Measurements from ENCODE around the gene GLIS1. TPM values are rescaled to one million over a fixed set of nuclear protein-coding genes. Genes with fewer than 3 reads are reported as not detected.
A peak's percentile ranks its signal among the peaks of the same experiment; 100 is the strongest.

GLIS1 gene
- total and polyA plus RNA-seq, 3 experiments from 2014 or later, result 0.18 TPM; not detected in 2

- H3K27ac ChIP-seq (ENCODE audit: low read depth, low read length), result no peak overlapping the region
- Mint-ChIP-seq H3K36me3 (no peaks in the 10 kb centered on the region), H3K27ac (peak overlapping the region in 7 of 8 donors; percentile 34 to 99 (median 91)), H3K9me3 (no peaks in the 10 kb centered on the region), H3K4me1 (peaks cover 51 to 62% (median 53%) of the 10 kb centered on the region in 3 donors), H3K27me3 (peaks cover 0 to 1% of the 10 kb centered on the region in 2 donors), H3K4me3 (peak overlapping the region in 5 of 7 donors; percentile 1 to 38 (median 6))
- no peaks in the 10 kb centered on the region for H3K9me3 ChIP-seq (ENCODE audit: low read length)
- ChIA-PET CTCF (interaction anchor here (1.2 to 1.4 kb wide), 2 partner anchors 9 to 17 kb away, joined by 3 to 4 read pairs; no protein-coding TSS in a partner anchor), POLR2A (no interaction called here)
- H3K4me3 ChIP-seq (ENCODE audit: low read length), result no peak overlapping the region
- peaks cover 47% of the 10 kb centered on the region for H3K4me1 ChIP-seq (ENCODE audit: insufficient read depth, low read length)
- DNase-seq, result no peak
- no peaks in the 10 kb centered on the region for H3K36me3 ChIP-seq (ENCODE audit: insufficient read depth, low read length)
- H3K27me3 ChIP-seq (ENCODE audit: insufficient read depth, low read length, poor library complexity, severe bottlenecking), result no peaks in the 10 kb centered on the region
Measured at GRCh38 chr1:53583868-53584776, 154.8 kb downstream of the GLIS1 start.

GRCh38 chr1:53583021-53583867 lies 155.7 kb downstream of the GLIS1 start:
- no peaks in the 10 kb centered on the region for H3K9me3 Mint-ChIP-seq
- no peaks in the 10 kb centered on the region for H3K9me3 ChIP-seq (ENCODE audit: low read length)
- H3K4me3 Mint-ChIP-seq, result peak overlapping the region in 3 of 7 donors; percentile 8 to 54 (median 16)
- H3K27ac Mint-ChIP-seq, result peak overlapping the region; percentile 11 to 96 (median 86)
- no peaks in the 10 kb centered on the region for H3K36me3 Mint-ChIP-seq
- DNase-seq, result no peak
- H3K27me3 Mint-ChIP-seq, result peaks cover 0 to 1% of the 10 kb centered on the region in 2 donors
- no peaks in the 10 kb centered on the region for H3K36me3 ChIP-seq (ENCODE audit: insufficient read depth, low read length)
- no peaks in the 10 kb centered on the region for H3K27me3 ChIP-seq (ENCODE audit: insufficient read depth, low read length, poor library complexity, severe bottlenecking)
- peaks cover 51 to 62% (median 53%) of the 10 kb centered on the region in 3 donors for H3K4me1 Mint-ChIP-seq
- ChIA-PET POLR2A (no interaction called here), CTCF (no interaction called here)
- H3K27ac ChIP-seq (ENCODE audit: low read depth, low read length), result no peak overlapping the region
- H3K4me3 ChIP-seq (ENCODE audit: low read length), result no peak overlapping the region
- peaks cover 47% of the 10 kb centered on the region for H3K4me1 ChIP-seq (ENCODE audit: insufficient read depth, low read length)

DNA sequence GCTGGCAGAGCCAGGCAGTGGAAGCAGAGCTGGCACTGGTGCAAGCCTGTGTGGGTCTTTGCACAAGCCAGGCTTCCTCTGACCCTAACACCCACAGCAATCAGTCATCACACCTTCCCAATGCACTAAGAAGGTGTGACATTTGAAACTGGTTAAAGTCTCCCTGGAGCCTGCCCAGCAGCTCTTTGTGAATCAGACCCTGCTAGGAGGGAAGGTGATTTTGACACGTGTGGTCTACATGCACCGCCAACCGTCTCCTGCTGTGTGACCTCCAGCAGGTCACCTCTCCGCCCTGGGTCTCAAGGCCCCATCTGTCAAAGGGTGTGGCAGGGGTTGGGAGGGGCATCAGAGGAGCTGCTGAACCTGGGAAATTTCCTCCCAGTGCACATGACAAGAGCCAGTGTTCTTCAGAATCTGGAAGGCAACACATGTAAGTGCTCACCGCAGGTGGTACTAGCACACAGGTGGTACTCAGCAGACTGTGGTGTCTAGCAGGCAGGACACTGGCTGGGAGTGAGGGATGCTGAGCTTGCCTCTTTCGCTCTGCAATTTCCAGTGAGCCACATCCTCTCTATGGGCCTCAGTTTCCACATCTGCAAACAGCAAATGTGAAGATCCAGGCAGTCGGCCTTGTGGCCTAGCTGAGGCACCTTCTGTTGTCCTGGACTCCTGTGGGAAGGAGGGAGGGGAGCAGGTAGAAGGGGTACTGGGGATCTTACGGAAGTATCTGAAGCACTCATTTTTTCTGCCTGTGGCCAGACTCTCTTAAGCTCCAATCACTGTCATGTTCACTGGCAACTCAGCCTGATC lies 156.5 kb downstream of the GLIS1 start:
- Mint-ChIP-seq H3K27ac (peak overlapping the region; percentile 52 to 96 (median 86)), H3K36me3 (no peaks in the 10 kb centered on the region), H3K4me1 (peaks cover 53 to 61% (median 54%) of the 10 kb centered on the region in 3 donors), H3K4me3 (peak overlapping the region; percentile 19 to 84 (median 44)), H3K9me3 (no peaks in the 10 kb centered on the region), H3K27me3 (no peaks in the 10 kb centered on the region)
- Histone ChIP-seq H3K27ac (ENCODE audit: low read depth, low read length) (no peak overlapping the region), H3K4me1 (ENCODE audit: insufficient read depth, low read length) (peaks cover 47% of the 10 kb centered on the region), H3K9me3 (ENCODE audit: low read length) (no peaks in the 10 kb centered on the region), H3K4me3 (ENCODE audit: low read length) (no peak overlapping the region), H3K27me3 (ENCODE audit: insufficient read depth, low read length, poor library complexity, severe bottlenecking) (no peaks in the 10 kb centered on the region), H3K36me3 (ENCODE audit: insufficient read depth, low read length) (no peaks in the 10 kb centered on the region)
- ChIA-PET CTCF (no interaction called here), POLR2A (interaction anchor here (0.7 kb wide), 1 partner anchor 18 kb away, joined by 4 read pairs; no protein-coding TSS in a partner anchor)
- DNase-seq, result peak in 4 of 5 donors; percentile 24 to 71 (median 55)

DNA sequence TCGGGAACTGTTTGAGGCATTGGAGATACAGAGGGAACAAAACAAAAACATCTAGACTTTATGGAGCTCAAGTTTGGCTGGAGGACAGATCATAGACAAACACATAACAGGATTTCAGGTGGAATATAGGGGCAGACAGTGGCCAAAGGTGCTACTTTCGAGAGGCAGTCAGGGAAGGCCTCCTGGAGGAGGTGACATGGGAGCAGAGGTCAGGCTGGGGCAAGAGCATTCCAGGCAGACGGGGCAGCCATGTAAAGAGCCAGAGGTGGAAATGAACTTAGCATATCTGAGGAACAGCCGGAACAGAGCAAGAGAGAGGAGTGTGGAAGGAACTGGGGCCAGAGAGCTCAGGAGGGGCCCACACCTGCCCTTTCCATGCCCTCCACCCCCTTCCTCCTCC lies 157.5 kb downstream of the GLIS1 start:
- H3K4me1 Mint-ChIP-seq, result peaks cover 51 to 63% (median 60%) of the 10 kb centered on the region in 3 donors
- no peaks in the 10 kb centered on the region for H3K36me3 Mint-ChIP-seq

DNA sequence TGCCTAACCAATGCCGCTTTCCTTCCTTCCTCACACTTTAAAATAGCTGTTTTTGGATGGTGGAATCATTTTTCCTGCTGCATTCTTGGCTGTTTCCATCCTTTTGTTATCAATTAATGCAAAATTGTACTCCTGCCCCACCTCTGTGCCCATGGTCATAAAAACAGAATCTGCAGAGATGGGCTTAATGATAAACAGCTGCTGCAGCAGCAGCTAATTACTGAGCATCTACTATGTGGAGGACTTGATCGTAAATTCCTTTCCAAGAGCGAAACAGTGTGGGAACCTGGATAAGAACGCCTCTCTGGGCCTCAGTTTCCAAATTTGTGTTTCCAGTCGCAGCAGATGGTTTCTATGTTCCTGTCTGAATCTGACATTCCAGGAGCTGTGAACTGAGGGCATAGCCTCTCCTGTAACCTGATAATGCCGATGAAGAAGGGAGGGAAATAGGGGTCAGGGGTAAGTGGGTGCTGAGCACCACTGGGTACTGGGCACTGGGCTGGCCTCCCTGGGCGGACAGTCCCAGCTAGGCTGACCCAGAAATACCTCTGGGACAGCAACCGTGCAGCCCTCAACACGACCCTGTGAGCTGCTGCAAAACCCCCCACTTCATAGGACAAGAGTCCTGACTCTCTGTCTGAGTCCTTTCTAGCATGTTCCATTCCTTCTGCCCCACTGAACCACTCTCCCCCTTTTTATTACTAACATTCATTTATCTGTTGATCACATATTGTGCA lies 158.1 kb downstream of the GLIS1 start:
- POLR2A ChIA-PET, result no interaction called here
- H3K36me3 Mint-ChIP-seq, result no peaks in the 10 kb centered on the region
- no peaks in the 10 kb centered on the region for H3K9me3 Mint-ChIP-seq
- no peak for DNase-seq
- no peaks in the 10 kb centered on the region for H3K27me3 ChIP-seq (ENCODE audit: insufficient read depth, low read length, poor library complexity, severe bottlenecking)
- peaks cover 47% of the 10 kb centered on the region for H3K4me1 ChIP-seq (ENCODE audit: insufficient read depth, low read length)
- peak overlapping the region in 2 of 7 donors; percentile 5 to 16 for H3K4me3 Mint-ChIP-seq
- H3K27me3 Mint-ChIP-seq, result no peaks in the 10 kb centered on the region
- no peak overlapping the region for H3K4me3 ChIP-seq (ENCODE audit: low read length)
- peak overlapping the region in 3 of 8 donors; percentile 26 to 91 (median 78) for H3K27ac Mint-ChIP-seq
- no peak overlapping the region for H3K27ac ChIP-seq (ENCODE audit: low read depth, low read length)
- peaks cover 49 to 64% (median 60%) of the 10 kb centered on the region in 3 donors for H3K4me1 Mint-ChIP-seq
- H3K36me3 ChIP-seq (ENCODE audit: insufficient read depth, low read length), result no peaks in the 10 kb centered on the region
- CTCF ChIA-PET, result no interaction called here
- H3K9me3 ChIP-seq (ENCODE audit: low read length), result no peaks in the 10 kb centered on the region

More for the DNA sequence above, 157.5 kb downstream of the GLIS1 start:
- Mint-ChIP-seq H3K4me3 (peak overlapping the region in 5 of 7 donors; percentile 1 to 54 (median 5)), H3K27ac (peak overlapping the region in 6 of 8 donors; percentile 6 to 91 (median 70)), H3K27me3 (no peaks in the 10 kb centered on the region), H3K9me3 (no peaks in the 10 kb centered on the region)
- H3K4me1 ChIP-seq (ENCODE audit: insufficient read depth, low read length), result peaks cover 47% of the 10 kb centered on the region
- CTCF ChIA-PET, result no interaction called here
- H3K4me3 ChIP-seq (ENCODE audit: low read length), result no peak overlapping the region
- DNase-seq, result no peak
- H3K9me3 ChIP-seq (ENCODE audit: low read length), result no peaks in the 10 kb centered on the region
- POLR2A ChIA-PET, result interaction anchor here (0.7 kb wide), 1 partner anchor 19 kb away, joined by 4 read pairs; no protein-coding TSS in a partner anchor
- H3K27ac ChIP-seq (ENCODE audit: low read depth, low read length), result no peak overlapping the region
- no peaks in the 10 kb centered on the region for H3K36me3 ChIP-seq (ENCODE audit: insufficient read depth, low read length)
- H3K27me3 ChIP-seq (ENCODE audit: insufficient read depth, low read length, poor library complexity, severe bottlenecking), result no peaks in the 10 kb centered on the region

GRCh38 chr1:53580009-53580400 lies 159.0 kb downstream of the GLIS1 start:
- no peak overlapping the region for H3K27ac ChIP-seq (ENCODE audit: low read depth, low read length)
- H3K27me3 ChIP-seq (ENCODE audit: insufficient read depth, low read length, poor library complexity, severe bottlenecking), result no peaks in the 10 kb centered on the region
- no peak overlapping the region for H3K4me3 Mint-ChIP-seq
- no peak overlapping the region for H3K4me3 ChIP-seq (ENCODE audit: low read length)
- H3K36me3 ChIP-seq (ENCODE audit: insufficient read depth, low read length), result no peaks in the 10 kb centered on the region
- CTCF ChIA-PET, result no interaction called here
- H3K27me3 Mint-ChIP-seq, result no peaks in the 10 kb centered on the region
- H3K36me3 Mint-ChIP-seq, result no peaks in the 10 kb centered on the region
- POLR2A ChIA-PET, result no interaction called here
- H3K9me3 ChIP-seq (ENCODE audit: low read length), result no peaks in the 10 kb centered on the region
- DNase-seq, result no peak
- no peaks in the 10 kb centered on the region for H3K9me3 Mint-ChIP-seq
- H3K4me1 Mint-ChIP-seq, result peaks cover 49 to 65% (median 61%) of the 10 kb centered on the region in 3 donors
- H3K4me1 ChIP-seq (ENCODE audit: insufficient read depth, low read length), result peaks cover 45% of the 10 kb centered on the region
- H3K27ac Mint-ChIP-seq, result no peak overlapping the region
